Measurements from ENCODE around the gene PTPRJ. TPM values are rescaled to one million over a fixed set of nuclear protein-coding genes. Genes with fewer than 3 reads are reported as not detected.
"Not testable (repeated sequence)": the region's sequence is repeated elsewhere in the genome, so short reads cannot be mapped to it uniquely, and the experiment has no call there.

PTPRJ gene
- total and polyA plus RNA-seq, 2 experiments from 2014 or later, result 9.3 to 16.4 TPM

- no peak overlapping the region for H3K4me2 ChIP-seq
- 83% methylated on average over 5 of the region's 5 CpGs for WGBS (ENCODE audit: low lambda C conversion rate, missing lambda C conversion rate)
These were observed 30.0 kb upstream of the PTPRJ start for GRCh38 chr11:47950396-47950795.

GRCh38 chr11:47951504-47951903 is 28.9 kb upstream of the PTPRJ start:
- not testable (repeated sequence) for H3K27ac ChIP-seq; H4K20me1 ChIP-seq (ENCODE audit: insufficient read depth, poor library complexity, severe bottlenecking); H3K79me2 ChIP-seq; H3K4me3 ChIP-seq; H3K4me1 ChIP-seq (ENCODE audit: insufficient read depth); H3K4me2 ChIP-seq; H3K27me3 ChIP-seq; H3K9me3 ChIP-seq (ENCODE audit: low read depth); H3K36me3 ChIP-seq (replicated peaks; ENCODE audit: insufficient read depth, low read depth); H2AFZ ChIP-seq; DNase-seq (ENCODE audit: low spot score); H3K9me2 ChIP-seq (replicated peaks; ENCODE audit: insufficient read depth)
- WGBS (ENCODE audit: low lambda C conversion rate, missing lambda C conversion rate), result 97% methylated on average over 12 of the region's 12 CpGs

More at GRCh38 chr11:47950396-47950795, 30.0 kb upstream of the PTPRJ start:
- H3K9me3 ChIP-seq (ENCODE audit: low read depth), result no peaks in the 10 kb centered on the region
- no peaks in the 10 kb centered on the region for H3K79me2 ChIP-seq
- H3K4me1 ChIP-seq (ENCODE audit: insufficient read depth), result no peaks in the 10 kb centered on the region
- no peak for DNase-seq (ENCODE audit: low spot score)
- no peaks in the 10 kb centered on the region for H3K9me2 ChIP-seq (replicated peaks; ENCODE audit: insufficient read depth)
- TF ChIP-seq EZH2phosphoT487 (IDR thresholded peaks at IDR 0.05; ENCODE audit: low read depth, severe bottlenecking, unreplicated experiment), result no peak
- no peak for TF ChIP-seq EZH2 (IDR thresholded peaks at IDR 0.05; ENCODE audit: borderline replicate concordance)
- TF ChIP-seq, protein P1, sequence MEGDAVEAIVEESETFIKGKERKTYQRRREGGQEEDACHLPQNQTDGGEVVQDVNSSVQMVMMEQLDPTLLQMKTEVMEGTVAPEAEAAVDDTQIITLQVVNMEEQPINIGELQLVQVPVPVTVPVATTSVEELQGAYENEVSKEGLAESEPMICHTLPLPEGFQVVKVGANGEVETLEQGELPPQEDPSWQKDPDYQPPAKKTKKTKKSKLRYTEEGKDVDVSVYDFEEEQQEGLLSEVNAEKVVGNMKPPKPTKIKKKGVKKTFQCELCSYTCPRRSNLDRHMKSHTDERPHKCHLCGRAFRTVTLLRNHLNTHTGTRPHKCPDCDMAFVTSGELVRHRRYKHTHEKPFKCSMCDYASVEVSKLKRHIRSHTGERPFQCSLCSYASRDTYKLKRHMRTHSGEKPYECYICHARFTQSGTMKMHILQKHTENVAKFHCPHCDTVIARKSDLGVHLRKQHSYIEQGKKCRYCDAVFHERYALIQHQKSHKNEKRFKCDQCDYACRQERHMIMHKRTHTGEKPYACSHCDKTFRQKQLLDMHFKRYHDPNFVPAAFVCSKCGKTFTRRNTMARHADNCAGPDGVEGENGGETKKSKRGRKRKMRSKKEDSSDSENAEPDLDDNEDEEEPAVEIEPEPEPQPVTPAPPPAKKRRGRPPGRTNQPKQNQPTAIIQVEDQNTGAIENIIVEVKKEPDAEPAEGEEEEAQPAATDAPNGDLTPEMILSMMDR (IDR thresholded peaks at IDR 0.05; ENCODE audit: poor library complexity), result no peak
- no peak overlapping the region for H3K4me3 ChIP-seq
- no peaks in the 10 kb centered on the region for H3K36me3 ChIP-seq (replicated peaks; ENCODE audit: insufficient read depth, low read depth)
- no peaks in the 10 kb centered on the region for H4K20me1 ChIP-seq (ENCODE audit: insufficient read depth, poor library complexity, severe bottlenecking)
- H2AFZ ChIP-seq, result no peak overlapping the region
- H3K27me3 ChIP-seq, result no peaks in the 10 kb centered on the region
- H3K27ac ChIP-seq, result no peak overlapping the region

- DNase-seq (ENCODE audit: low spot score), result no peak
- no peak for TF ChIP-seq EZH2 (IDR thresholded peaks at IDR 0.05; ENCODE audit: borderline replicate concordance)
- TF ChIP-seq, protein P1 (IDR thresholded peaks at IDR 0.05; ENCODE audit: poor library complexity), result no peak
- TF ChIP-seq EZH2phosphoT487 (IDR thresholded peaks at IDR 0.05; ENCODE audit: low read depth, severe bottlenecking, unreplicated experiment), result no peak
- H3K4me2 ChIP-seq, result no peak overlapping the region
- H3K9me2 ChIP-seq (replicated peaks; ENCODE audit: insufficient read depth), result no peaks in the 10 kb centered on the region
- H3K4me1 ChIP-seq (ENCODE audit: insufficient read depth), result no peaks in the 10 kb centered on the region
- no peak overlapping the region for H3K27ac ChIP-seq
- H2AFZ ChIP-seq, result peak overlapping the region; percentile 12
- no peaks in the 10 kb centered on the region for H3K9me3 ChIP-seq (ENCODE audit: low read depth)
- no peak overlapping the region for H3K4me3 ChIP-seq
- no peaks in the 10 kb centered on the region for H3K79me2 ChIP-seq
- WGBS (ENCODE audit: low lambda C conversion rate, missing lambda C conversion rate), result 63% methylated on average over 4 of the region's 4 CpGs
- no peaks in the 10 kb centered on the region for H3K27me3 ChIP-seq
- no peaks in the 10 kb centered on the region for H3K36me3 ChIP-seq (replicated peaks; ENCODE audit: insufficient read depth, low read depth)
- H4K20me1 ChIP-seq (ENCODE audit: insufficient read depth, poor library complexity, severe bottlenecking), result no peaks in the 10 kb centered on the region
These were observed 25.2 kb upstream of the PTPRJ start for GRCh38 chr11:47955061-47955755.

- Histone ChIP-seq H4K20me1 (ENCODE audit: insufficient read depth, poor library complexity, severe bottlenecking) (no peaks in the 10 kb centered on the region), H3K9me2 (replicated peaks; ENCODE audit: insufficient read depth) (no peaks in the 10 kb centered on the region), H3K4me3 (no peak overlapping the region), H3K27ac (no peak overlapping the region), H3K4me2 (no peak overlapping the region), H3K36me3 (replicated peaks; ENCODE audit: insufficient read depth, low read depth) (no peaks in the 10 kb centered on the region), H2AFZ (no peak overlapping the region), H3K27me3 (no peaks in the 10 kb centered on the region), H3K9me3 (ENCODE audit: low read depth) (no peaks in the 10 kb centered on the region), H3K4me1 (ENCODE audit: insufficient read depth) (no peaks in the 10 kb centered on the region), H3K79me2 (no peaks in the 10 kb centered on the region)
- no peak for DNase-seq (ENCODE audit: low spot score)
- TF ChIP-seq EZH2phosphoT487 (IDR thresholded peaks at IDR 0.05; ENCODE audit: low read depth, severe bottlenecking, unreplicated experiment), result no peak
- WGBS (ENCODE audit: low lambda C conversion rate, missing lambda C conversion rate), result 96% methylated on average over 6 of the region's 6 CpGs
These were observed 20.3 kb upstream of the PTPRJ start for GRCh38 chr11:47960015-47960414.

Data from hepatocyte (in vitro differentiated cells).